Stimulated activated CD4-positive, alpha-beta T cell treated with anti-CD3 and anti-CD28 coated beads, Interleukin-15, amount 100 ng/mL, for 24 hours (primary cell): ENCODE data around the gene RBM17.
"Not testable (repeated sequence)": the region's sequence is repeated elsewhere in the genome, so short reads cannot be mapped to it uniquely, and the experiment has no call there.

ENCODE experiments used
- DNase-seq: peaks from one replicate; pipeline ENCODE4 v3.0.0-alpha.2; 2020

Gene RBM17

DNA sequence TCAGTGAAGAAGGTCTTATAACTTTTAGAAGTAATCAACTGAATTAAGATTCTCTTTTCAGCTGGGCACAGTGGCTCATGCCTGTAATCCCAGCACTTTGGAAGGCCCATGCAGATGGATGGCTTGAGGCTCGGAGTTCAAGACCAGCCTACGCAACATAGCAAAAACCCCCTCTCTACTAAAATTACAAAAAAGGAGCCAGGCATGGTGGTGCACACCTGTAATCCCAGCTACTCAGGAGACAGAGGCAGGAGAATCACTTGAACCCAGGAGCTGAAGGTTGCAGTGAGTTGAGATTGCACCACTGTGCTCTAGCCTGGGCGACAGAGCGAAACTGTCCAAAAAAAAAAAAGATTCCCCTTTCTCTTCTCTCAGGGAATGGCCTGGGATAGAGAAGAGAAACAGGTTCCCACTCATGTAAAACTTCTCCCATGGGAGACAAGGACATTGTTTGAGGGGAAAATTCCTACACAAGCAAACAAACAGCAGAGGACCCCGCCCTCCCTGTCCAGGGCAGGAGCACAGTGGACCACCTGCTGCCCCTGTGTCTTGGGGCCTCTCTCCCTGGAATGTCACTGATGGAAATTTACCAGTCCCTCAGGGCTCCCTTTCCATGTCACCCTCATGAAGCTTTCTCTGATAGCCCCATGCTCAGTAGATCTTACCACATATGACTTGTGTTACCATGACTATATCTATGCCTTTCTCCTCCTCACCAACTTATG is 32.3 kb upstream of the RBM17 start:
- peak; percentile 20 for DNase-seq

GRCh38 chr10:6058682-6059475 is 30.0 kb upstream of the RBM17 start:
- peak; percentile 35 for DNase-seq

DNA sequence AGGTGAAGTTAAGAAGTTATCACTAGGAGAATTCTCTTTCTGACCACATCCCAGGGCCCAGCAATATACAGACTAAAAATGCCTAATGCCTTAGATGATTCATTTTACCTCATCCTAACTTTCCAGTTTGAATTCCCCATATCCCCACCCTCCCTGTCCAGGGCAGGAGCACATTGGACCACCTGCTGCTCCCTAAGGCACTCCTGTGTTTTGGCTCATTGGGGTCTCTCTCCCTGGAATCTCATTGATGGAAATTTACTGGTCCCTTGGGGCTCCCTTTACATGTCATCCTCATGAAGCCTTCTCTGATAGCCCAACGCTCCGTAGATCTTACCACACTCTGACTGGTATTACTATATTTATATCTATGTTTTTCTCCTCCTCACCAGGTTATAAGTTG is 29.3 kb upstream of the RBM17 start:
- peak; percentile 12 for DNase-seq

GRCh38 chr10:6061056-6061455 is 27.8 kb upstream of the RBM17 start:
- peak; percentile 30 for DNase-seq

GRCh38 chr10:6062101-6062771 is 26.6 kb upstream of the RBM17 start, which contains the start of gene IL2RA:
Gene IL2RA, minus strand, starts transcription at chr10:6062367. Its CDS starts 216 bp downstream, at chr10:6062151.
- peak; percentile 85 for DNase-seq

- no peak for DNase-seq
Measured at GRCh38 chr10:6064119-6064518, 24.7 kb upstream of the RBM17 start.

- not testable (repeated sequence) for DNase-seq
Measured at GRCh38 chr10:6064726-6065125, 24.1 kb upstream of the RBM17 start.

GRCh38 chr10:6065406-6065805 is 23.4 kb upstream of the RBM17 start:
- DNase-seq = no peak

GRCh38 chr10:6065835-6066234 is 23.0 kb upstream of the RBM17 start:
- no peak for DNase-seq

DNA sequence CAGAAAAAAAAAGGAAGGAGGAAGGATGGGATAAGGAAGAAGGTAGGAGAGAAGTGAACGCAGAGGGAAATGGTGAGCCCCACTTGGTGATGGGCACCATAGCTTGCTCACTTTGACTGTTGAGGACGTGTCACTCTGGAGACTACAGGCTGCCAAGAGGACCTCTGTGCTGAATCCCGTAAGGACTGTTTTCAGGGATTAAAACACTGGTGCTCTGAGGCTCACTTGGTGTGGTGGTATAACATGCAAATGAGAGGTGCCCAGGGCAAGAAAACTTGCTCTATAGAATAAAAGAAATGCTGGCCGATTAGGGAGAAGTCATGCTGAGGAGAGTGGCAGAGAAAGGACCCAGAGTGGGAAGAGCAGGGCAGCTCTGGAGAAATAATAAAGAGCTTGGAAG is 21.4 kb upstream of the RBM17 start:
- DNase-seq = no peak

- DNase-seq = no peak
Measured at GRCh38 chr10:6068006-6068405, 20.8 kb upstream of the RBM17 start.

DNA sequence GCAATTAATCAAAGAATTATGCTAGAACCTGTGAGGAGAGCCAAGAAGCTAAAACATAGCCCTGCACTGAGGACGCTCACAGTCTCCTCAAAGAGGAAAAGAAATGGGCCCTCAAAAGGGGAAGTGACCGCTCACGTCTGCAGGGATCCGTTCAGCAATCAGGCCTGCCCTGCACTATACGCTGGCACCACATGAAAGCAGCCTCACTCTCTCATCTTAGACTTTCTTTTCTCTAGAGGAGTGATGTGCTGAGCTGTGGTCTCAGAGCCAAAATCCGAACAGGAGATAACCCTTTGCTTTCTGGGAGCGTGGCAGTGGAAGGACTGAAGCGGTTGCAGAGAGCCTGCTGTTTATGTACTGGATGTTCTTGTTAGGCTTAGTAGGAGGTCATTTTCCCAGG is 20.4 kb upstream of the RBM17 start:
- no peak for DNase-seq

GRCh38 chr10:6069081-6069931 is 19.5 kb upstream of the RBM17 start:
- DNase-seq = no peak

- peak; percentile 89 for DNase-seq
Measured at GRCh38 chr10:6070660-6071059, 18.2 kb upstream of the RBM17 start.

GRCh38 chr10:6071181-6072175 is 17.4 kb upstream of the RBM17 start:
- no peak for DNase-seq

DNA sequence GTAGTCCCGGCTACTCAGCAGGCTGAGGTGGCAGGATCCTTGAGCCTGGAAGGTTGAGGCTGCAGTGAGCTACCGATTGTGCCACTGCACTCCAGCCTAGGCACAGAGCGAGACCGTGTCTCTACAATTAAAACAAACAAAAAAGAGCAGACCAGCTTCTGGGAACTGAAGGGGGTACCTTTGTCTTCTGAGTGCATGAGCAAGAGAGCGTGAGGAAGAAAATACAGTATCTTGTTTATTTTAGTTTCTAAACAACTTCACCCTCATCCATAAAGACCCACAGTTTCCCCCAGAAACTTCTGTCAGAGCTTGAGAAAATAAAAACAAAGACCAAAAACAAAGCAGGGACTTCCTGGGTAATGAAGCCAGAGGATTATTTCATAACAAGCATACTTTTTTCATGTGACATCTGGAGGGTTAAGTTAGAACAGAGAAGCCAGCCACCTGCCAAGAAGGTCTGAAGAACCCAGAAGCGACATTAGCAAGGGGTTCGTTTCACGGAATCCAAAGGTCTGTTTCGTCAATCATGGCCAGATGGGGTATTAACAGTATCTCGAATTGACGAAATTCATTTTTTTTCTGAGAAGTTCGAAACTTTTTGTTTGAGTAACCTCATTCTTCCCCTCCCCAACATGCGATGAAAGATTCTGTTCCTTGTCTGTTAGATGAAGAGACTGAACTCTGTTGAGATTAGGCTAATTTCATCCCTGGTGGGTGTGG is 16.5 kb upstream of the RBM17 start:
- peak; percentile 58 for DNase-seq

DNA sequence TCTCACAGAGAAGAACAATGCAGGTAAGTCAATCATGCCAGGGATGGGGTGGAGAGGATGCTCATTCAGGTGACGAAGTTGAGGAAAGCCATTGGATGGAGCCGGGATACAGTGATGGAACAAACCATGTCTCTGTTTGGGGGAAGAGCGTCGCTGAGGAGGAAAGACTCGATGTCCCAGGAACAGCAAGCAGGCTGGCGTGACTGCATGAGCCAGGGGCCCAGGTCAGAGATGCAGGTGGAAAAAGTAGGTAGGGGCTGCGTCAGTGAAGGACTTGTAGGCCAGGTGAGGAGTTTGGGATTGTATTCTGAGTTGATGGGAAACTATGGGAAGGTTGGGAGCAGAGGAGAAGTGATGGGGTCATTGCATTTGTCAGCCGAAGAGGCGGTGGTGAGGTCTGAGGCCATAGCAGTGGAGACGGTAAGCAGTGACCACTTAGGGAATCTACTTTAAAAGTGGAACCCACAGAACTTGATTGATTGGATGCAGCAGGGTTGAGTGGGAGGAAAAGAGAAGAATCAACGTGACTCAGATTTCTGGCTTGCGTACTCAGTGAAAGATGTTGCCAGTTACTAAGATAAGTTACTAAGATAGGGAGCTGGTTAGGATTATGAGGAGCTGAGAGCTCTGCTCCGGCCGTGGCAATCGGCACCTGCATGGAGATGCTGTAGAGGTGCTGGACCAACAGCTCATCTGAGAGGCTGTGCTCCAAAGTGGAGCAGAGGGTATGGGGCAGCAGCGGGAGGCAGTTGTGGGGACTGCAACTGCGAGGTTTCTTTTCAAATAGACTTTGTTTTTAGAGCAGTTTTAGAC is 14.1 kb upstream of the RBM17 start:
- DNase-seq = no peak

DNA sequence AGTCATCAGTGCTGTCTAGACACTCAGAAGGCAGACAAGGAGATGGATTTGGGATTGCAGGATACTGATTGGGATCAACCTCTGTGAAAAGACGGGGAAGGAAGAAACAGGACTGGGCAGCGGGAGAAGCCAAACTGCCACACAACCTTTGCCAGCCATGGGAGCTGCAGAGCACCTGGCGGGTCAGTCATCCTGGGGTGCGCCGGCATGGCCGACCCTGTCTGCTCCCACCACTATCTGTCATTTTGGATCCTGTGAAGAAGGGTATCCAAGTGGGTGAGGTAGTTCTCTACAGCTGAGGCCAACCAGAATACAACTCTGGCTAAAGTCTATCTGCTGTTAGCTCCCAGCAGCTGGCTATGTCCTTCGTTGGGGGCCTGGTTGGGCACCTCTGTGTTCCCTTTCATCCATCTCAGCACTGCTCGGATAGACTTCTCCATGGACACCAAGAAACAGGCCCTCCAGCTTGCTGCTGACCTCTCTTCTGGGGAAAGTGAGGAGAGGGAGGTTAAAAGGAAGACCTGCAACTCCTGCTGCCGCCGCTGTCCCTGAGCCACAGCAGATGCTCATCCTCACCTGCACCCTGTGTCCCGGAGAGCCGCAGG is 11.7 kb upstream of the RBM17 start:
- DNase-seq = no peak

GRCh38 chr10:6079044-6079443 is 9.8 kb upstream of the RBM17 start:
- no peak for DNase-seq
